Keratinocyte (primary cell): ENCODE results near the gene KCNH1. TPM values are rescaled to one million over a fixed set of nuclear protein-coding genes. Genes with fewer than 3 reads are reported as not detected.

Experiments used
- DNase-seq: peaks from one replicate; pipeline ENCODE4 v3.0.0-alpha.2; 2011; ENCODE audit warnings: low read depth, missing footprints, low spot score
- FAIRE-seq: peaks from 2 replicates; lab custom pipeline; 2011; peaks lifted over from hg19 to GRCh38; lab: Jason Lieb, UNC
- H2AFZ ChIP-seq: 2 replicates; pipeline ENCODE4 v1.6.0; 2012; ENCODE audit warnings: low read length, control low read depth, inconsistent platforms; ENCODE audit not compliant: control insufficient read depth
- H3K27ac ChIP-seq: 2 replicates; pipeline ENCODE4 v1.5.1; 2011; ENCODE audit warnings: low read length; ENCODE audit not compliant: control insufficient read depth, insufficient read depth
- H3K27me3 ChIP-seq: 3 replicates; pipeline ENCODE4 v1.6.0; 2011; ENCODE audit warnings: low read length; ENCODE audit not compliant: control insufficient read depth, insufficient read depth; ENCODE audit errors: extremely low read depth
- H3K36me3 ChIP-seq, 2 experiments: 2 replicates in 1 of 2; 3 replicates in 1 of 2; pipeline ENCODE4 v1.5.1; 2011; ENCODE audit warnings: low read length in 2 of 2, mild to moderate bottlenecking in 1 of 2; ENCODE audit not compliant: control insufficient read depth in 2 of 2, insufficient read depth in 2 of 2; ENCODE audit errors: extremely low read depth in 1 of 2
- H3K4me1 ChIP-seq: 3 replicates; pipeline ENCODE4 v1.5.1; 2011; ENCODE audit warnings: low read length; ENCODE audit not compliant: control insufficient read depth, insufficient read depth; ENCODE audit errors: extremely low read depth
- H3K4me2 ChIP-seq: 3 replicates; pipeline ENCODE4 v1.6.0; 2011; ENCODE audit warnings: low read depth, low read length; ENCODE audit not compliant: control insufficient read depth, insufficient read depth; ENCODE audit errors: extremely low read depth
- H3K4me3 ChIP-seq, 3 experiments: fragments of 200-600 bp in 1 of 3; sonication (generic) in 1 of 3; 2 replicates in 2 of 3; 3 replicates in 1 of 3; pipeline ENCODE4 v1.5.1; 2011 to 2016; ENCODE audit warnings: low read length in 3 of 3, mild to moderate bottlenecking in 3 of 3, control low read depth in 2 of 3, inconsistent platforms in 1 of 3, low read depth in 1 of 3, mixed read lengths in 1 of 3, mixed run types in 1 of 3, moderate library complexity in 1 of 3; ENCODE audit not compliant: control insufficient read depth in 2 of 3, insufficient read depth in 2 of 3; ENCODE audit errors: extremely low read depth in 1 of 3
- H3K79me2 ChIP-seq: 2 replicates; pipeline ENCODE4 v1.6.0; 2012; ENCODE audit warnings: low read length; ENCODE audit not compliant: control insufficient read depth, insufficient read depth
- H3K9ac ChIP-seq: 3 replicates; pipeline ENCODE4 v1.6.0; 2011; ENCODE audit warnings: low read length; ENCODE audit not compliant: control insufficient read depth, insufficient read depth; ENCODE audit errors: extremely low read depth
- H3K9me1 ChIP-seq: 3 replicates; pipeline ENCODE4 v1.6.0; 2011; ENCODE audit warnings: low read length; ENCODE audit not compliant: control insufficient read depth, insufficient read depth; ENCODE audit errors: extremely low read depth
- H3K9me3 ChIP-seq: 2 replicates; pipeline ENCODE4 v1.5.1; 2012; ENCODE audit warnings: low read depth, low read length; ENCODE audit not compliant: control insufficient read depth
- H4K20me1 ChIP-seq: 3 replicates; pipeline ENCODE4 v1.6.0; 2011; ENCODE audit warnings: low read length; ENCODE audit not compliant: control insufficient read depth, insufficient read depth; ENCODE audit errors: extremely low read depth
- CTCF ChIP-seq, 3 experiments: IDR thresholded peaks in 1 of 3; conservative IDR thresholded peaks in 1 of 3; optimal IDR thresholded peaks in 1 of 3; 2 replicates in 2 of 3; 3 replicates in 1 of 3; pipeline versions ENCODE3 to v1.5.1; 2011; ENCODE audit warnings: low read length in 3 of 3, mild to moderate bottlenecking in 3 of 3, moderate library complexity in 2 of 3, control low read depth in 1 of 3, inconsistent platforms in 1 of 3; ENCODE audit not compliant: insufficient read depth in 2 of 3; ENCODE audit errors: extremely low read depth in 1 of 3
- EZH2 ChIP-seq: IDR thresholded peaks from one replicate; pipeline ENCODE4 v1.6.1; 2012; ENCODE audit warnings: inconsistent platforms, mild to moderate bottlenecking, low read length, moderate library complexity
- dilution Hi-C: fragments of 300-500 bp; cut with MboI; formaldehyde crosslinking; loops from one replicate; pipeline ENCODE4 v1.7.0; 2020; ENCODE audit warnings: low sequenced_read_pairs; ENCODE audit not compliant: extremely low pct_ligation_motif_present
- polyA plus RNA-seq, 5 experiments: library from polyadenylated mRNA; depleted of rRNA in 3 of 5; stranded (reverse) in 3 of 5; stranded (forward) in 1 of 5; unstranded in 1 of 5; fragments of >200 nt; gene quantifications; 1 replicate in 1 of 5; 2 replicates in 3 of 5; 3 replicates in 1 of 5; pipeline versions ENCODE4 v1.2.1 to v1.2.3, GENCODE V29; 2011 to 2012; ENCODE audit warnings: missing spikeins in 2 of 5, low read depth in 1 of 5, low replicate concordance in 1 of 5

KCNH1 gene
- polyA plus RNA-seq, 1 donor (not counting 4 experiments of a cell fraction or from before 2014, with no cell fraction given): not detected

GRCh38 chr1:210949489-210949888 is 184.5 kb downstream of the KCNH1 start:
- FAIRE-seq: no peak
- Histone ChIP-seq H3K27ac (no peak overlapping the region), H3K4me3 (no peak overlapping the region), H3K36me3 (no peaks in the 10 kb centered on the region), H3K4me2 (no peak overlapping the region), H3K79me2 (no peaks in the 10 kb centered on the region), H3K4me1 (no peaks in the 10 kb centered on the region), H3K9me1 (no peaks in the 10 kb centered on the region), H2AFZ (no peak overlapping the region), H3K9me3 (no peaks in the 10 kb centered on the region), H3K27me3 (no peaks in the 10 kb centered on the region), H4K20me1 (no peaks in the 10 kb centered on the region), H3K9ac (no peak overlapping the region)
- TF ChIP-seq EZH2: no peak
- TF ChIP-seq CTCF (optimal IDR thresholded peaks at IDR 0.05 in 1 of 3, IDR thresholded peaks at IDR 0.05 in 1 of 3, conservative IDR thresholded peaks at IDR 0.05 in 1 of 3; ENCODE audit: extremely low read depth in 1 of 3, insufficient read depth in 2 of 3, low read length in 3 of 3): no peak
- no peak for DNase-seq
- dilution Hi-C loops: no loop called here

GRCh38 chr1:210949039-210949438 is 184.9 kb downstream of the KCNH1 start:
- Histone ChIP-seq H3K4me2 (no peak overlapping the region), H2AFZ (no peak overlapping the region)

More at GRCh38 chr1:210949039-210949438, 184.9 kb downstream of the KCNH1 start:
- Histone ChIP-seq H3K4me1 (no peaks in the 10 kb centered on the region), H3K9ac (no peak overlapping the region), H3K9me3 (no peaks in the 10 kb centered on the region), H4K20me1 (no peaks in the 10 kb centered on the region), H3K27ac (no peak overlapping the region), H3K36me3 (no peaks in the 10 kb centered on the region), H3K9me1 (no peaks in the 10 kb centered on the region), H3K79me2 (no peaks in the 10 kb centered on the region), H3K4me3 (no peak overlapping the region), H3K27me3 (no peaks in the 10 kb centered on the region)
- dilution Hi-C loops: no loop called here
- DNase-seq: no peak
- TF ChIP-seq EZH2 (no peak), CTCF (optimal IDR thresholded peaks at IDR 0.05 in 1 of 3, IDR thresholded peaks at IDR 0.05 in 1 of 3, conservative IDR thresholded peaks at IDR 0.05 in 1 of 3; ENCODE audit: extremely low read depth in 1 of 3, insufficient read depth in 2 of 3, low read length in 3 of 3) (no peak)
- FAIRE-seq: no peak
